HG02798 (cell line): ENCODE data around the gene MEIOB.
"Not testable (repeated sequence)": the region's sequence is repeated elsewhere in the genome, so short reads cannot be mapped to it uniquely, and the experiment has no call there.

Source experiments
- ATAC-seq: cut with Tn5 transposase; IDR thresholded peaks from one replicate; pipeline ENCODE4 v1.9.1; 2021; ENCODE audit warnings: mild to moderate bottlenecking; ENCODE audit not compliant: unreplicated experiment, poor library complexity

MEIOB gene

GRCh38 chr16:1871974-1872635, at the start of gene MEIOB:
TSS of gene MEIOB (minus strand) at chr16:1872164. CDS start at chr16:1868175, 3,989 bp downstream.
- ATAC-seq: no peak

GRCh38 chr16:1920727-1921171, 48.8 kb upstream of the MEIOB start:
- no peak for ATAC-seq

- not testable (repeated sequence) for ATAC-seq
These were observed 48.2 kb upstream of the MEIOB start for GRCh38 chr16:1920122-1920521.

GRCh38 chr16:1919327-1919998, 47.5 kb upstream of the MEIOB start:
- ATAC-seq: no peak

- no peak for ATAC-seq
These were observed 46.7 kb upstream of the MEIOB start, which contains the start of gene HS3ST6 for GRCh38 chr16:1918351-1919326. TSS of gene HS3ST6 (minus strand) at chr16:1918415. CDS start at chr16:1918323, 92 bp downstream.

GRCh38 chr16:1917665-1918350, 45.8 kb upstream of the MEIOB start:
- ATAC-seq: no peak

GRCh38 chr16:1917056-1917664, 45.2 kb upstream of the MEIOB start:
- ATAC-seq: no peak

- no peak for ATAC-seq
These were observed 44.7 kb upstream of the MEIOB start for GRCh38 chr16:1916640-1916990.

GRCh38 chr16:1915732-1916639, 44.0 kb upstream of the MEIOB start:
- no peak for ATAC-seq

- ATAC-seq: no peak
These were observed 43.0 kb upstream of the MEIOB start for GRCh38 chr16:1914988-1915387.

- ATAC-seq: no peak
These were observed 42.2 kb upstream of the MEIOB start for GRCh38 chr16:1914084-1914608.

GRCh38 chr16:1913327-1914083, 41.5 kb upstream of the MEIOB start:
- ATAC-seq: no peak

- no peak for ATAC-seq
These were observed 40.2 kb upstream of the MEIOB start for GRCh38 chr16:1912215-1912543.

- ATAC-seq: no peak
These were observed 39.7 kb upstream of the MEIOB start for GRCh38 chr16:1911467-1912214.

- ATAC-seq: no peak
These were observed 37.7 kb upstream of the MEIOB start for GRCh38 chr16:1909561-1910231.

- no peak for ATAC-seq
These were observed 37.0 kb upstream of the MEIOB start for GRCh38 chr16:1908983-1909382.

- no peak for ATAC-seq
These were observed 36.2 kb upstream of the MEIOB start for GRCh38 chr16:1908184-1908583.
